Endothelial cell of umbilical vein (primary cell): ENCODE data around the gene EPC2. TPM values are rescaled to one million over a fixed set of nuclear protein-coding genes. Genes with fewer than 3 reads are reported as not detected.

Experiments
- BruUV-seq: library from RNA; stranded (reverse); fragments of 400-500 nt; replicated peaks from 2 replicates; lab custom pipeline; 2021; lab: Mats Ljungman, UMichigan
- CTCF ChIA-PET: fragments of 300-600, 350-600 bp; sonication (Branson Sonifier 250); formaldehyde crosslinking; loops from one replicate; lab custom pipeline; 2021; ENCODE audit warnings: antibody characterized with exemption, inconsistent platforms; lab: Charles Lee
- POLR2A ChIA-PET: fragments of 300-600, 350-600 bp; sonication (Branson Sonifier 250); formaldehyde crosslinking; loops from one replicate; lab custom pipeline; 2021; ENCODE audit warnings: antibody characterized with exemption, inconsistent platforms; lab: Charles Lee
- DNase-seq: peaks from one replicate; pipeline ENCODE4 v3.0.0-alpha.2; 2011; ENCODE audit warnings: low read depth, low spot score
- FAIRE-seq: peaks from 2 replicates; lab custom pipeline; 2011; peaks lifted over from hg19 to GRCh38; lab: Jason Lieb, UNC
- H2AFZ ChIP-seq: 2 replicates; pipeline ENCODE4 v1.6.0; 2012; ENCODE audit warnings: low read depth, low read length, control low read depth, inconsistent platforms
- H3K27ac ChIP-seq: 2 replicates; pipeline ENCODE4 v1.5.1; 2011; ENCODE audit warnings: low read depth, mild to moderate bottlenecking, control low read depth, low read length, moderate library complexity; ENCODE audit not compliant: insufficient read depth
- H3K27me3 ChIP-seq, 2 experiments: 2 replicates each; pipeline versions ENCODE4 v1.6.0 to v1.6.1; 2011; ENCODE audit warnings: low read length in 2 of 2, mixed read lengths in 1 of 2; ENCODE audit not compliant: control insufficient read depth in 2 of 2, insufficient read depth in 2 of 2
- H3K36me3 ChIP-seq, 2 experiments: 2 replicates in 1 of 2; 3 replicates in 1 of 2; pipeline ENCODE4 v1.5.1; 2011; ENCODE audit warnings: low read length in 2 of 2, mild to moderate bottlenecking in 1 of 2, moderate library complexity in 1 of 2; ENCODE audit not compliant: control insufficient read depth in 2 of 2, insufficient read depth in 2 of 2; ENCODE audit errors: extremely low read depth in 1 of 2
- H3K4me1 ChIP-seq: 3 replicates; pipeline ENCODE4 v1.5.1; 2011; ENCODE audit warnings: mild to moderate bottlenecking, low read length; ENCODE audit not compliant: control insufficient read depth, insufficient read depth; ENCODE audit errors: extremely low read depth
- H3K4me2 ChIP-seq: 2 replicates; pipeline ENCODE4 v1.6.1; 2011; ENCODE audit warnings: low read length, control low read depth, mixed read lengths; ENCODE audit not compliant: insufficient read depth
- H3K4me3 ChIP-seq, 3 experiments: fragments of 200-600 bp in 1 of 3; sonication (generic), shearing (Covaris generic) in 1 of 3; replicated peaks in 1 of 3; 2 replicates each; pipeline ENCODE4 v1.5.1; 2011 to 2016; ENCODE audit warnings: control low read depth in 3 of 3, low read length in 3 of 3, mild to moderate bottlenecking in 2 of 3, inconsistent platforms in 1 of 3, low read depth in 1 of 3, moderate library complexity in 1 of 3; ENCODE audit not compliant: insufficient read depth in 1 of 3
- H3K79me2 ChIP-seq: 2 replicates; pipeline ENCODE4 v1.6.0; 2012; ENCODE audit warnings: low read length, inconsistent platforms; ENCODE audit not compliant: control insufficient read depth, insufficient read depth
- H3K9ac ChIP-seq: replicated peaks from 2 replicates; pipeline ENCODE3; 2011; ENCODE audit warnings: low read length, control low read depth; ENCODE audit not compliant: insufficient read depth; ENCODE audit errors: extremely low read depth
- H3K9me1 ChIP-seq: replicated peaks from 3 replicates; pipeline ENCODE4 v1.6.0; 2011; ENCODE audit warnings: mild to moderate bottlenecking, low read length; ENCODE audit not compliant: control insufficient read depth, insufficient read depth; ENCODE audit errors: extremely low read depth
- H3K9me3 ChIP-seq: replicated peaks from 2 replicates; pipeline ENCODE4 v1.5.1; 2012; ENCODE audit warnings: low read length, inconsistent platforms; ENCODE audit not compliant: control insufficient read depth, insufficient read depth
- H4K20me1 ChIP-seq: replicated peaks from 2 replicates; pipeline ENCODE3; 2011; ENCODE audit warnings: mild to moderate bottlenecking, low read length; ENCODE audit not compliant: control insufficient read depth, insufficient read depth; ENCODE audit errors: extremely low read depth
- CTCF ChIP-seq, 2 donors: IDR thresholded peaks; 1 replicate in 1 of 2; 2 replicates in 1 of 2; pipeline ENCODE4 v1.5.1; 2011; ENCODE audit warnings: low read length in 2 of 2, mild to moderate bottlenecking in 2 of 2, moderate library complexity in 2 of 2, control low read depth in 1 of 2, inconsistent platforms in 1 of 2, low read depth in 1 of 2; ENCODE audit not compliant: insufficient read depth in 1 of 2; ENCODE audit errors: extremely low read depth in 1 of 2
- FOS ChIP-seq: IDR thresholded peaks from 2 replicates; pipeline ENCODE4 v1.6.1; 2011; ENCODE audit warnings: mild to moderate bottlenecking, low read length, moderate library complexity, borderline replicate concordance; ENCODE audit not compliant: insufficient read depth
- GATA2 ChIP-seq: IDR thresholded peaks from 2 replicates; pipeline ENCODE4 v1.7.0; 2011; ENCODE audit warnings: low read depth, mild to moderate bottlenecking, moderate library complexity, mixed read lengths, low read length; ENCODE audit not compliant: insufficient read length, insufficient read depth
- JUN ChIP-seq: IDR thresholded peaks from 2 replicates; pipeline ENCODE4 v1.6.1; 2011; ENCODE audit warnings: borderline replicate concordance, low read depth; ENCODE audit not compliant: insufficient read length, insufficient read depth
- POLR2A ChIP-seq: IDR thresholded peaks from 2 replicates; pipeline ENCODE4 v1.6.1; 2012; ENCODE audit warnings: low read depth, mild to moderate bottlenecking, control low read depth, low read length
- POLR2AphosphoS5 ChIP-seq: IDR thresholded peaks from 2 replicates; pipeline ENCODE4 v1.6.1; 2012; ENCODE audit warnings: low read depth, mild to moderate bottlenecking, control low read depth, low read length, moderate library complexity; ENCODE audit not compliant: insufficient read depth
- dilution Hi-C: fragments of 300-500 bp; cut with MboI; formaldehyde crosslinking; loops from one replicate; pipeline ENCODE4 v1.15.0; 2019; ENCODE audit warnings: low sequenced_read_pairs; ENCODE audit not compliant: extremely low pct_ligation_motif_present
- intact Hi-C: fragments of 100-400 bp; cut with micrococcal nuclease; formaldehyde crosslinking; loops from one replicate; pipeline ENCODE4 v1.10.0; 2022
- polyA plus RNA-seq, 4 experiments: library from polyadenylated mRNA; depleted of rRNA in 3 of 4; stranded (reverse) in 3 of 4; unstranded in 1 of 4; fragments of >200 nt; gene quantifications; 2 replicates each; pipeline versions ENCODE4 v1.2.1 to v1.2.3, GENCODE V29; 2011 to 2012; ENCODE audit warnings: missing spikeins in 1 of 4
- total RNA-seq: library from RNA; stranded (reverse); gene quantifications from 2 replicates; pipeline ENCODE4 v1.2.3, GENCODE V29; 2021
- TF ChIP-seq, protein P1 (sequence below): IDR thresholded peaks from 2 replicates; pipeline ENCODE4 v1.6.1; 2011; ENCODE audit not compliant: insufficient read depth, insufficient read length

Gene EPC2
- total and polyA plus RNA-seq, 2 donors (not counting 3 experiments of a cell fraction or from before 2014, with no cell fraction given) = 15.1 to 25.2 TPM

DNA sequence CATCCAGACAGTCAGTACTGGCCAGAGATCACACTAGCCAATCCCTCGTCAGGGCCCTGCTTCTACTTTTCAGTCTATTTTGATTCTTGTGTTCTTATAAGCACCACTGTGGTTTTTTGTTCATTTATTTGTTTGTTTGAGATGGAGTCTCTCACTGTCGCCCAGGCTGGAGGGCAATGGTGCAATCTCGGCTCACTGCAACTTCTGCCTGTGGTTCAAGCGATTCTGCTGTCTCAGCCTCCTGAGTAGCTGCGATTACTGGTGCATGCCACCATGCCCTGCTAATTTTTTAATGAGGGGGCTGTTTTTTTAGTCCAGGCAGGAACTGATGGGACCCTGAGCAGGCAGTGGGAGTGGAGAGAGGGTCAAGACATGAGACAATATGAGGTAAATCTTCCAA, 165.5 kb downstream of the EPC2 start:
- intact Hi-C loops = no loop called here
- FAIRE-seq = no peak

More for the DNA sequence above, 165.5 kb downstream of the EPC2 start:
- Histone ChIP-seq H3K36me3 (no peaks in the 10 kb centered on the region), H2AFZ (no peak overlapping the region), H3K4me1 (peaks cover 2% of the 10 kb centered on the region), H3K27me3 (peaks cover 0 to 2% of the 10 kb centered on the region in 2 experiments), H4K20me1 (no peaks in the 10 kb centered on the region), H3K9ac (no peak overlapping the region), H3K9me1 (no peaks in the 10 kb centered on the region), H3K27ac (no peak overlapping the region), H3K79me2 (no peaks in the 10 kb centered on the region), H3K4me2 (no peak overlapping the region), H3K4me3 (no peak overlapping the region), H3K9me3 (no peaks in the 10 kb centered on the region)
- ChIA-PET POLR2A (no interaction called here), CTCF (interaction anchor here (0.6 kb wide), 1 partner anchor 77 kb away, joined by 4 read pairs; no protein-coding TSS in a partner anchor)
- no TSS peak for BruUV-seq
- TF ChIP-seq POLR2A (no peak), POLR2AphosphoS5 (no peak), CTCF (IDR thresholded peaks at IDR 0.05; ENCODE audit: extremely low read depth in 1 of 2, insufficient read depth in 1 of 2, low read depth in 1 of 2, low read length in 2 of 2) (no peak), FOS (no peak), JUN (no peak), GATA2 (no peak)
- TF ChIP-seq, protein P1, sequence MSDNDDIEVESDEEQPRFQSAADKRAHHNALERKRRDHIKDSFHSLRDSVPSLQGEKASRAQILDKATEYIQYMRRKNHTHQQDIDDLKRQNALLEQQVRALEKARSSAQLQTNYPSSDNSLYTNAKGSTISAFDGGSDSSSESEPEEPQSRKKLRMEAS = no peak
- dilution Hi-C loops = no loop called here
- DNase-seq = no peak
